T follicular helper cell (primary cell): Measurements from ENCODE around the gene MYO1G.
A peak's percentile ranks its signal among the peaks of the same experiment; 100 is the strongest.
"Not testable (repeated sequence)": the region's sequence is repeated elsewhere in the genome, so short reads cannot be mapped to it uniquely, and the experiment has no call there.

ENCODE experiments used
- DNase-seq: peaks from one replicate; pipeline ENCODE4 v3.0.0-alpha.2; 2020; ENCODE audit warnings: low read depth

The MYO1G gene

GRCh38 chr7:44999245-45000092 lies 20.7 kb upstream of the MYO1G start:
- DNase-seq, result peak; percentile 99

GRCh38 chr7:44998153-44998871 lies 19.5 kb upstream of the MYO1G start:
- no peak for DNase-seq

GRCh38 chr7:44995555-44996493 lies 17.0 kb upstream of the MYO1G start:
- peak; percentile 38 for DNase-seq

GRCh38 chr7:44994877-44995554 lies 16.2 kb upstream of the MYO1G start:
- no peak for DNase-seq

- DNase-seq, result not testable (repeated sequence)
Measured at GRCh38 chr7:44992004-44992795, 13.4 kb upstream of the MYO1G start.

- no peak for DNase-seq
Measured at GRCh38 chr7:44990109-44991023, 11.6 kb upstream of the MYO1G start.

- no peak for DNase-seq
Measured at GRCh38 chr7:44989132-44989531, 10.3 kb upstream of the MYO1G start.

GRCh38 chr7:44988701-44989100 lies 9.9 kb upstream of the MYO1G start:
- DNase-seq, result no peak

- no peak for DNase-seq
Measured at GRCh38 chr7:44987996-44988395, 9.2 kb upstream of the MYO1G start.

- no peak for DNase-seq
Measured at GRCh38 chr7:44987457-44987856, 8.6 kb upstream of the MYO1G start.

GRCh38 chr7:44986218-44987053 lies 7.6 kb upstream of the MYO1G start:
- DNase-seq, result peak; percentile 93

- DNase-seq, result no peak
Measured at GRCh38 chr7:44985900-44986217, 7.0 kb upstream of the MYO1G start.

- no peak for DNase-seq
Measured at GRCh38 chr7:44985033-44985695, 6.3 kb upstream of the MYO1G start.

GRCh38 chr7:44984478-44984758 lies 5.6 kb upstream of the MYO1G start:
- no peak for DNase-seq

- DNase-seq, result no peak
Measured at GRCh38 chr7:44983742-44984477, 5.1 kb upstream of the MYO1G start.

- DNase-seq, result no peak
Measured at GRCh38 chr7:44982970-44983369, 4.2 kb upstream of the MYO1G start.

GRCh38 chr7:44982535-44982923 lies 3.7 kb upstream of the MYO1G start:
- DNase-seq, result no peak
